H1 (cell line): ENCODE results near the gene AHSG. TPM values are rescaled to one million over a fixed set of nuclear protein-coding genes. Genes with fewer than 3 reads are reported as not detected.

ENCODE experiments used
- CTCF ChIA-PET: fragments of 300-600 bp; sonication (Branson Sonifier 250); formaldehyde crosslinking; loops from one replicate; lab custom pipeline; 2021; ENCODE audit not compliant: partially characterized antibody; lab: Charles Lee
- POLR2A ChIA-PET: fragments of 300-600 bp; sonication (Branson Sonifier 250); formaldehyde crosslinking; loops from one replicate; lab custom pipeline; 2021; ENCODE audit warnings: inconsistent platforms; ENCODE audit not compliant: partially characterized antibody; lab: Charles Lee
- DNase-seq, 2 experiments: peaks; one replicate each; pipeline versions ENCODE4 v3.0.0 to v3.0.0-alpha.2; 2010 to 2022; ENCODE audit warnings: low spot score in 2 of 2, low read depth in 1 of 2, mixed read lengths in 1 of 2
- FAIRE-seq: peaks from 2 replicates; lab custom pipeline; 2011; peaks lifted over from hg19 to GRCh38; lab: Jason Lieb, UNC
- H2AFZ ChIP-seq: 2 replicates; pipeline ENCODE4 v1.8.1; 2012; ENCODE audit warnings: low read length, inconsistent platforms
- H2AK5ac ChIP-seq: 2 replicates; pipeline ENCODE4 v1.6.1; 2013; ENCODE audit warnings: low read depth, low read length
- H2BK120ac ChIP-seq: replicated peaks from 2 replicates; pipeline ENCODE3; 2013; ENCODE audit warnings: low read depth, low read length, inconsistent platforms
- H2BK12ac ChIP-seq: 2 replicates; pipeline ENCODE4 v1.6.1; 2013; ENCODE audit warnings: low read depth, low read length
- H2BK15ac ChIP-seq: 2 replicates; pipeline ENCODE4 v1.6.1; 2013; ENCODE audit warnings: low read length
- H2BK20ac ChIP-seq: 2 replicates; pipeline ENCODE4 v1.6.1; 2013; ENCODE audit warnings: low read length
- H2BK5ac ChIP-seq: 2 replicates; pipeline ENCODE4 v1.6.1; 2013; ENCODE audit warnings: low read depth, low read length
- H3K14ac ChIP-seq: 2 replicates; pipeline ENCODE4 v1.6.1; 2013; ENCODE audit warnings: inconsistent platforms; ENCODE audit not compliant: insufficient read length
- H3K18ac ChIP-seq: 2 replicates; pipeline ENCODE4 v1.6.1; 2013; ENCODE audit warnings: low read length; ENCODE audit errors: extremely low read depth
- H3K23ac ChIP-seq: 2 replicates; pipeline ENCODE4 v1.6.1; 2013; ENCODE audit warnings: inconsistent platforms; ENCODE audit not compliant: insufficient read length
- H3K23me2 ChIP-seq: 2 replicates; pipeline ENCODE4 v1.6.1; 2013; ENCODE audit warnings: low read depth, low read length
- H3K27ac ChIP-seq: 2 replicates; pipeline ENCODE4 v1.6.1; 2011; ENCODE audit warnings: low read depth, low read length, inconsistent platforms
- H3K27me3 ChIP-seq, 4 experiments: replicated peaks in 1 of 4; 1 replicate in 1 of 4; 2 replicates in 3 of 4; pipeline versions ENCODE4 v1.6.1 to v1.8.1; 2011 to 2013; ENCODE audit warnings: low read length in 3 of 4, mild to moderate bottlenecking in 3 of 4, inconsistent platforms in 2 of 4, mixed read lengths in 2 of 4, moderate library complexity in 1 of 4; ENCODE audit not compliant: control insufficient read depth in 3 of 4, insufficient read depth in 3 of 4; ENCODE audit errors: extremely low read depth in 1 of 4
- H3K36me3 ChIP-seq, 4 experiments: 2 replicates each; pipeline versions ENCODE4 v1.6.1 to v1.8.1; 2011 to 2013; ENCODE audit warnings: mild to moderate bottlenecking in 4 of 4, low read length in 3 of 4, moderate library complexity in 2 of 4, control low read depth in 1 of 4, inconsistent platforms in 1 of 4; ENCODE audit not compliant: insufficient read depth in 4 of 4, control insufficient read depth in 2 of 4
- H3K4ac ChIP-seq: replicated peaks from 2 replicates; pipeline ENCODE3; 2013; ENCODE audit warnings: low read length, low read depth, mixed read lengths, inconsistent platforms; ENCODE audit not compliant: insufficient read length
- H3K4me1 ChIP-seq, 4 experiments: replicated peaks in 1 of 4; 1 replicate in 1 of 4; 2 replicates in 3 of 4; pipeline versions ENCODE4 v1.6.1 to v1.8.1; 2011 to 2013; ENCODE audit warnings: low read length in 3 of 4, inconsistent platforms in 2 of 4, mixed read lengths in 1 of 4; ENCODE audit not compliant: insufficient read depth in 4 of 4, control insufficient read depth in 3 of 4
- H3K4me2 ChIP-seq, 2 experiments: 2 replicates each; pipeline versions ENCODE4 v1.6.1 to v1.8.1; 2011 to 2013; ENCODE audit warnings: low read depth in 2 of 2, low read length in 2 of 2, control low read depth in 1 of 2, inconsistent platforms in 1 of 2, mild to moderate bottlenecking in 1 of 2; ENCODE audit not compliant: insufficient read depth in 1 of 2
- H3K4me3 ChIP-seq, 4 experiments: fragments of 200-600, 300-600 bp in 1 of 4; sonication (generic), shearing (Covaris generic), sonication (Bioruptor Twin) in 1 of 4; 2 replicates each; pipeline versions ENCODE4 v1.5.1 to v1.8.1; 2011 to 2016; ENCODE audit warnings: low read length in 4 of 4, low read depth in 3 of 4, control low read depth in 2 of 4, inconsistent platforms in 2 of 4, mild to moderate bottlenecking in 2 of 4, mixed read lengths in 1 of 4, moderate library complexity in 1 of 4; ENCODE audit not compliant: insufficient read depth in 2 of 4; ENCODE audit errors: extremely low read depth in 1 of 4
- H3K56ac ChIP-seq: replicated peaks from 2 replicates; pipeline ENCODE3; 2013; ENCODE audit warnings: low read depth, mild to moderate bottlenecking, mixed read lengths, low read length, inconsistent platforms; ENCODE audit not compliant: insufficient read length
- H3K79me1 ChIP-seq: 2 replicates; pipeline ENCODE4 v1.6.1; 2013; ENCODE audit warnings: low read depth, low read length, control low read depth
- H3K79me2 ChIP-seq, 2 experiments: 2 replicates each; pipeline versions ENCODE4 v1.6.1 to v1.8.1; 2012 to 2013; ENCODE audit warnings: low read length in 2 of 2, mild to moderate bottlenecking in 2 of 2, inconsistent platforms in 1 of 2; ENCODE audit not compliant: insufficient read depth in 2 of 2, control insufficient read depth in 1 of 2
- H3K9ac ChIP-seq, 4 experiments: replicated peaks in 1 of 4; 1 replicate in 1 of 4; 2 replicates in 3 of 4; pipeline versions ENCODE4 v1.6.1 to v1.8.1; 2011 to 2013; ENCODE audit warnings: low read depth in 3 of 4, low read length in 3 of 4, control low read depth in 2 of 4, mild to moderate bottlenecking in 2 of 4, moderate library complexity in 2 of 4, inconsistent platforms in 1 of 4; ENCODE audit errors: extremely low read depth in 1 of 4
- H3K9me3 ChIP-seq, 2 experiments: 2 replicates each; pipeline versions ENCODE4 v1.6.1 to v1.8.1; 2012 to 2013; ENCODE audit warnings: mild to moderate bottlenecking in 2 of 2, moderate library complexity in 2 of 2, control low read depth in 1 of 2, inconsistent platforms in 1 of 2, low read depth in 1 of 2, low read length in 1 of 2, mixed read lengths in 1 of 2; ENCODE audit not compliant: insufficient read depth in 2 of 2
- H4K20me1 ChIP-seq, 2 experiments: replicated peaks in 1 of 2; 2 replicates each; pipeline versions ENCODE3 to v1.8.1; 2011 to 2013; ENCODE audit warnings: inconsistent platforms in 2 of 2, low read length in 2 of 2, mild to moderate bottlenecking in 1 of 2; ENCODE audit not compliant: insufficient read depth in 2 of 2, control insufficient read depth in 1 of 2
- H4K5ac ChIP-seq: 2 replicates; pipeline ENCODE4 v1.6.1; 2013; ENCODE audit warnings: low read length, low read depth, mixed read lengths, inconsistent platforms; ENCODE audit not compliant: insufficient read length
- H4K8ac ChIP-seq: 2 replicates; pipeline ENCODE4 v1.8.0; 2013; ENCODE audit warnings: mild to moderate bottlenecking, moderate library complexity, low read length, inconsistent platforms; ENCODE audit not compliant: insufficient read depth; ENCODE audit errors: extremely low read depth
- H4K91ac ChIP-seq: replicated peaks from 2 replicates; pipeline ENCODE3; 2013; ENCODE audit warnings: low read length, mixed read lengths, inconsistent platforms; ENCODE audit not compliant: insufficient read length
- BCL11A ChIP-seq, 2 experiments: IDR thresholded peaks; one replicate each; pipeline ENCODE4 v1.6.1; 2011; ENCODE audit warnings: low read depth in 2 of 2, low read length in 2 of 2, mild to moderate bottlenecking in 2 of 2
- SIRT6 ChIP-seq: IDR thresholded peaks from one replicate; pipeline ENCODE4 v1.7.1; 2012; ENCODE audit warnings: low read length, inconsistent platforms
- TAF1 ChIP-seq: IDR thresholded peaks from 2 replicates; pipeline ENCODE4 v1.6.1; 2011; ENCODE audit warnings: mild to moderate bottlenecking, low read depth, low read length
- TCF12 ChIP-seq: IDR thresholded peaks from 2 replicates; pipeline ENCODE4 v1.6.1; 2011; ENCODE audit warnings: low read depth, mild to moderate bottlenecking, low read length
- WGBS, 2 experiments: shearing (Covaris generic) in 1 of 2; methylation state at CpG; one replicate each; pipeline versions ENCODE4 v1.1.6 to v1.1.7; 2013 to 2015; ENCODE audit warnings: low lambda C conversion rate in 2 of 2, mixed read lengths in 2 of 2, inconsistent platforms in 1 of 2, low coverage in 1 of 2, missing lambda C conversion rate in 1 of 2; ENCODE audit not compliant: insufficient replicate concordance in 2 of 2, insufficient coverage in 1 of 2, insufficient read length in 1 of 2; ENCODE audit errors: extremely low coverage in 1 of 2, missing lambda C conversion rate in 1 of 2; 5-methylcytosine and 5-hydroxymethylcytosine counted together
- polyA plus RNA-seq, 7 experiments: library from polyadenylated mRNA; depleted of rRNA in 3 of 7; stranded (reverse) in 5 of 7; unstranded in 2 of 7; fragments of >200 nt in 5 of 7; fragments of 200-250 nt in 2 of 7; gene quantifications; 1 replicate in 5 of 7; 2 replicates in 1 of 7; 4 replicates in 1 of 7; pipeline versions ENCODE4 v1.2.1 to v1.2.3, GENCODE V29; 2011 to 2013; ENCODE audit warnings: missing spikeins in 2 of 7, mixed read lengths in 2 of 7
- total RNA-seq: library from RNA; stranded (reverse); fragmentation: NEBNext Ultra II Directional; extraction: Animal tissue kit (Norgen Biotek cat#: 25700); gene quantifications from 2 replicates; pipeline ENCODE4 v1.2.1, GENCODE V29; 2021

The AHSG gene
- total and polyA plus RNA-seq, 2 of the 8 experiments (the other 6 are each of a cell fraction or from before 2014, with no cell fraction given): 0.68 to 0.78 TPM

GRCh38 chr3:186643493-186643892 is 30.6 kb downstream of the AHSG start:
- no peak overlapping the region for H2AFZ ChIP-seq
- no peaks in the 10 kb centered on the region for H4K20me1 ChIP-seq
- no peaks in the 10 kb centered on the region for H3K36me3 ChIP-seq
- H3K56ac ChIP-seq: no peak overlapping the region
- no peak for DNase-seq
- H3K14ac ChIP-seq: no peak overlapping the region
- no peak overlapping the region for H3K4ac ChIP-seq
- no peak overlapping the region for H2BK120ac ChIP-seq
- H3K9me3 ChIP-seq: no peaks in the 10 kb centered on the region
- H3K23me2 ChIP-seq: no peaks in the 10 kb centered on the region
- H3K27me3 ChIP-seq: no peaks in the 10 kb centered on the region; a peak in 1 of 7 replicates
- H3K9ac ChIP-seq: no peak overlapping the region
- no peak overlapping the region for H2BK20ac ChIP-seq
- ChIA-PET CTCF (interaction anchor here (0.8 to 3.3 kb wide), 9 partner anchors 9 to 322 kb away, joined by 3 to 15 read pairs (median 4); no protein-coding TSS in a partner anchor), POLR2A (interaction anchor here (0.6 to 3.0 kb wide), 6 partner anchors 9 to 145 kb away, joined by 3 to 13 read pairs (median 4); partner anchors contain the start of gene EIF4A2)
- no peak overlapping the region for H3K18ac ChIP-seq
- 44% methylated on average over 1 of the region's 1 CpG; no CpG with 5 or more reads in 1 of the 2 experiments for WGBS, 2 experiments
- peak; percentile 66 for FAIRE-seq
- H4K8ac ChIP-seq: no peak overlapping the region
- no peak overlapping the region for H2BK12ac ChIP-seq
- no peak overlapping the region for H4K5ac ChIP-seq
- no peak overlapping the region for H3K23ac ChIP-seq
- peak overlapping the region; percentile 11 to 29; a peak in 3 of 4 replicates for H3K4me2 ChIP-seq
- no peak for TF ChIP-seq BCL11A (IDR thresholded peaks at IDR 0.05; ENCODE audit: low read depth in 2 of 2, low read length in 2 of 2)
- TF ChIP-seq SIRT6: no peak
- no peak for TF ChIP-seq TCF12
- TF ChIP-seq TAF1: no peak
- H3K79me1 ChIP-seq: no peaks in the 10 kb centered on the region
- no peak overlapping the region for H2BK5ac ChIP-seq
- H2BK15ac ChIP-seq: no peak overlapping the region
- H3K79me2 ChIP-seq: no peaks in the 10 kb centered on the region
- no peak overlapping the region for H3K4me3 ChIP-seq
- no peak overlapping the region for H3K27ac ChIP-seq
- no peak overlapping the region for H2AK5ac ChIP-seq
- peaks cover 5 to 12% (median 8%) of the 10 kb centered on the region in 4 experiments; a peak in 5 of 7 replicates for H3K4me1 ChIP-seq
- H4K91ac ChIP-seq: no peak overlapping the region
